HG02588 (cell line): ENCODE measurements around the gene ARHGEF16.

Experiments
- ATAC-seq: cut with Tn5 transposase; IDR thresholded peaks from one replicate; pipeline ENCODE4 v1.9.1; 2021; ENCODE audit warnings: mild to moderate bottlenecking, moderate library complexity; ENCODE audit not compliant: unreplicated experiment

Gene ARHGEF16

DNA sequence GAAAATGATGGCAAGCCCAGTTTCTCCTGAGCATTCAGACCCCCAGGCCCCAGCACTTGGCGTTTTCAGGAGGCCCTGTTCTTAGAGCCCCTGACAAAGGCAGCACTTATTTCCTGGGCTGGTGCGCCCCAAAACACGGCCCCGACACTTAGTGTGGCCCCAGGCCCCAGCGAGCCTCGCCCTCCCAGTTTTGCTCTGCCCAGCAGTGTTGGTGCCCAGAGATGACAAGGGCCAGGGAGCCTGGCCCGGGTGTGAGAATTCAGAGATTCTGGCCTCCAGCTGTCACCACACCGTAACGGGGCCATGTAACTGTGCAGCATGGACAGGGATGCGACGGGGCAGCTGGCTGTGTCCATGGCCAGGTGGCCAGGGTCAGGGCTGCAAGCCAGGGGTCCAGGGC is 18.0 kb upstream of the ARHGEF16 start:
- ATAC-seq: no peak

GRCh38 chr1:3436901-3437300 is 17.6 kb upstream of the ARHGEF16 start:
- ATAC-seq: no peak

- no peak for ATAC-seq
These were observed 15.7 kb upstream of the ARHGEF16 start for GRCh38 chr1:3438661-3439180.

DNA sequence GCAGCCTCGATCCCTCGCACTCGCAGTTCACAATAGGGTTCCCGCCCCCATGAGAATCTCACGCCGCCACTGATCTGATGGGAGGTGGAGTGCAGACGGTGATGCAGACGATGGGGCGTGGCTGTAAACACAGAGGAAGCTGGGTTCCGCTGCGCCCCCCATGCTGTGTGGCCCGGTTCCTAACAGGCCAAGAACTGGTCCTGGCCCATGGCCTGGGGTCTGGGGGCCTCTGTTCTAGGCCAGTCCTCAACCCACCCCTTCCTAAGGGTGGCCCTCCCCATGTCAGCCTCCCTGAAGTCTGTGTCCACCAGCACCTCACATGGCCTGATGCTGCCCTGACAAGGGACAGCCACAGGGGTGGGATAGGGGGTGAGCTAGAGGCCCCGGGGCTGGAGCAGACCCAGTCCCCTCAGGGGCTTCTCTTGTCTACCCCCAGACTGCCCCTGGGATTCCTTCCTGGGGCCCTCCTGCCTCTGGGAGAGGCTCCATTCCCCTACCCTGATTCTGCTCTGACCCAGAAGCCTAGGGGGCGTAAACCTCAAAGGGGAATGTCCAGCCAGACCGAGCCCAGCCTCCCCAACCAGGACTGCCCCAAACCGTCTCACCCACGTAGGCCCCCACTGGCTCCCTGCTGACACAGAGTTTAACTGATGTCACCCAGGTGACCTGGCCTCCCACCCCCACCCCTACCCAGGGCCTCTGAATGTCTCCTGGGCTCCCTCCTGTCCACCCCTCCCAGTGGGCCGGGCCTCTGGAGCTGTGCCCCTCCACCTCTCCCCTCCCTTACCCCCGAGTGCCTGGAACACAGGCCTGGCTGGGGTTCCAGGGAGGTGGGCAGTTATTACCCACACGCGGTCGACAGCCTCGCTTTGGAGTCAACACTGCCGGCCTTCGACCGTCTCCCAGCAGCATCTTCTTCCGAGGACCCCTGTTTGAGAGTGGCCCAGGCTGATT is 14.8 kb upstream of the ARHGEF16 start:
- ATAC-seq: no peak

- ATAC-seq: no peak
These were observed 14.2 kb upstream of the ARHGEF16 start for GRCh38 chr1:3440300-3440681.

- ATAC-seq: no peak
These were observed 13.6 kb upstream of the ARHGEF16 start for GRCh38 chr1:3440711-3441409.

DNA sequence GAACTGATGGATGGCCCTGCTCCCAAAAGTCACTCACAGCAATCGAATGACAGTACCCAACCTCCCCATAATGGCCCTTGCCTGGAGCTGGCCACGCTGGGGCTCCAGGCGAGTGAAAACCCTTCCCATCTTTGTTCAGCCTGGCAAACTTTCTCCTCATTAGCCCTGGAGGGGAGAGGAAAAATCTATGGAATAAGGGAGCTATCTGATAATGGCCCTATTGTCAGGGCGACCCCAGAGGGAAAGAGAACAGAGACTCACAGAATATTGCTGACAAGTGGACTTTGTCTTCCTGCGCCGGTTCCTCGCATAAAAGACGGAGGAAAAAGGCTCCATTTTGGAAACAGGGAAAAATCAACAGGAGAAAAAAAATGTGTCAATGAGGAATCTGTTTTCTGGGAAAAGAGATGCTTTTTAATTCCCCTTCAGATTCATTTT is 13.0 kb upstream of the ARHGEF16 start:
- no peak for ATAC-seq

DNA sequence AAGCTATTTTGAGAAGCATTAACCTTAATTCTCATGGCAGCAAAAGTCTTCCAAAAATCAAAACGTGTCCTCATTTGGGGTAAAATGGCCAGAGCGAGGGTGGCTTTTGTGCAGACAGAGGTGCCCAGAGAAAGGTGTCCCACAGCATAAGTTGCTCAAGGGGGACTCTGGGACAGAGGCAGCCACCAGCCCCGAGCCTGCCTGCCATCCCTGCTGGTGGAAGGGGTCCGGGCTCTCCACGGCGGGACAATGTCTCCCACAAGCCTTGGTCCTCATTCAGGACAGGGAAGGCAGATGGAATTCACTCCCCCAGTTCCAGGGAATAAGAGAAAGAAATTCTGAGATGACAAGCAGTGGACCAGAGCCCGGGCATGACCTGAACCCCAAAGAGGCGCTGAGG is 12.6 kb upstream of the ARHGEF16 start:
- no peak for ATAC-seq

DNA sequence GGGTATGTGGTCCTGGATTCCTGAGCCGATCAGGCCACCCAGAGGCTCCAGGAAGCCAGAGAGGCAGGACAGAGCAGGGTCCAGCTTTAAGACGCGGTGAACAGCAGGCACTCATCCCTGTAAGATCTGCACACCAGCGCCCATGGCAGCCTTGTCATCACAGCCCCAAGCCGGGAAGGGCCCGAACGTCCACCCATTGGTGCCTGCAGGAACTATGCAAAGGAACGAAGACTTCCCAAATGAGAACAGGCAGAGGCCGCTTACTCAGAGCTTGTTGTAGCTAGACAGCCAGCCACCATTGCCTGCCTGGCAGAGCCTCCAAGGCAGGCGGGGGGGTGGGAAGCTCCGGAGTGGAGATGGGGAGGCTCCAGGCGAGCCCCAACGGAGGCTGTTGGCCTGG is 12.1 kb upstream of the ARHGEF16 start:
- ATAC-seq: no peak

- ATAC-seq: no peak
These were observed 11.6 kb upstream of the ARHGEF16 start for GRCh38 chr1:3442901-3443300.

DNA sequence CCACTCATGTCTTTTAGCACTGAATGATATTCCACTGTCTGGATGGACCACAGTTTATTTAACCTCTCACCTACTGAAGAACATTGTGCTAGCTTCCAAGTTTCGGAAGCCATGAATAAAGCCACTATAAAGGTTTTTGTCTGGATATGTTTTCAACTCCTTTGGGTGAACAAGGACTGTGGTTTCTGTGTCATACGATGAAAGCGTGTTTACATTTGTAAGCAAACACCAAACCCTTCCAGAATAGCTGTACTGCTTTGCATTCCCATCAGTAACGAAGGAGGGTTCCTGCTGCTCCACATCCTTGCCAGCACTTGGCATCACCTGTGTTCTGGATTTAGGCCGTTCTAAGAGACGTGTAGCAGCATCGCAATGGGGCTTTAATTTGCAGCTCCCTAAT is 10.7 kb upstream of the ARHGEF16 start:
- no peak for ATAC-seq

DNA sequence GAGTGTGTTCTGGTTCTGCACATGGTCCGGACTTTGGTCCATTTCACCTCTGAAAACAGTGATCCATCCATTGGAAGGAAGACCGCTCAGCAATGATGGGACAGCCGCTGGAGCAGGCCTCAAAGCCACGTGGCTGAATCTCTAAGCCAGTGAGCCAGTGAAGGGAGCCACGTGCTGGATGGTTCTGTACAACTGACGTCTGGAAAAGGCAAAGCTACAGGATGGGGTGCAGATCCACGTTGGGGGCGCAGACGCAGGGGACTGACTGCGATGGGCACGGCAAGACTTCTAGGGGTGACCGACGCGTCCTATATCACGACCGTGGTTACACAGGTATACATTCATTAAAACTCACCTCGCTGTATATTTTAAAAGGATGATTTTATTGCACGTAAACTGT is 10.2 kb upstream of the ARHGEF16 start:
- ATAC-seq: no peak

DNA sequence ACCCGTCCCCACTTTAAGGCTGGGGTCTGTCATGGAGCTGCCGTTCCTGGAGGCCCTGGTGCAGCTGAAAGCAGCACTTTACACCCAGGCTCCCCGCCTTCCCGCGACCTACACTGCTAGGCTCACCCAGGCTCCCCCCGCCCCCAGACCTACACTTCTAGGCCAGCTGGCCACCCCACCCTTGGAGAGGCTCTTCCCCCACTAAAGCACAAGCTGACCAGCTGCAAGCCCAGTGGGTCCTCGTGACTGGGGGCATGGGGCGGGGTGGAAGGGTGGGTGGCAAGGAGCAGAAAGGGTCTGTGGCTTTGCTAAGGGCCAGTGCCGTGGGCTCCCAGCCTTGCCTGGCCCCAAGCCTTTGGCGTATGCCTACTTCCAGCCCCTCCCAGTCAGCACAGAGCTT is 9.7 kb upstream of the ARHGEF16 start:
- ATAC-seq: no peak

DNA sequence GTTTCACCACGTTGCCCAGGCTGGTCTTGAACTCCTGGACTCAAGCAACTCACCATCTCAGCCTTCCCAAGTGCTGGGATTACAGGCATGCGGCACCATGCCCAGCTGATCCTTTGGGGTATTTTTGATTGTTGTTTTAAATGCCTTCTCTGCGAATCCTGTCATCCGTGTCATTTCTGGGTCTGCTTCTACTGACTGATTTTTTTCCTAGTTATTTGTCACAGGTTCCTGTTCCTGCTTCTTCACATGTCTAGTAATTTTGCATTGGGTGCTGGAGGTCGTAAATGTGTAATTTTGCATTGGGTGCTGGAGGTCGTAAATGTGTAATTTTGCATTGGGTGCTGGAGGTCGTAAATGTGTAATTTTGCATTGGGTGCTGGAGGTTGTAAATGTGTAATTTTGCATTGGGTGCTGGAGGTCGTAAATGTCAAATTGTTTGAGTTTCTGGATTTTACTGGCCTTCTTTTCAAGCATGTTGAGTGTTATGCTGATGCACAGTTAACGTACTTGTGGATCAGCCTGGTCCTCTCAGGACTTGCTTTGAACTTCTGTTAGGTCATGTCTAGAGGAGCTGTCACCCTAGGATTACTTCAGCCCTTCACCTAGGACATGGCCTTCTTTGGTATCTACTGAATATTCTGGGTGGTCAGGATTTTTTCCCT is 4.1 kb upstream of the ARHGEF16 start:
- ATAC-seq: no peak

DNA sequence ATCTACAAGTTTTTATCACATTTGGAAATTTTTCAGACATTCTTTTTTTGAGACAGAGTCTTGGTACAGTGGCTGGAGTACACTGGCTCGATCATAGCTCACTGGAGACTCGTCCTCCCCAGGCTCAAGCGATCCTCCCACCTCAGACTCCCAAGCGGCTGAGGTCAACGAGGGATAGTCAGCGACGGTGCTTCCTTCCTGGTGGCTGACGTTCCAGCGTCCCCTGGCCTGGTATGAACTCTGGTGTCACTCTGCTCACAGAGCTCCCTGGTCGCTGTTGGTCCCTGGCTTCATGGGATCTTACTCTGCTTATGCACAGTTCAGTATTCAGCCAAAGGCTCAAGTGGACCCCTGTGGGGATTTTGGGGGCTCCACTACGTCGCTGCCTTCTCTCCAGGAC is 3.5 kb upstream of the ARHGEF16 start:
- no peak for ATAC-seq

DNA sequence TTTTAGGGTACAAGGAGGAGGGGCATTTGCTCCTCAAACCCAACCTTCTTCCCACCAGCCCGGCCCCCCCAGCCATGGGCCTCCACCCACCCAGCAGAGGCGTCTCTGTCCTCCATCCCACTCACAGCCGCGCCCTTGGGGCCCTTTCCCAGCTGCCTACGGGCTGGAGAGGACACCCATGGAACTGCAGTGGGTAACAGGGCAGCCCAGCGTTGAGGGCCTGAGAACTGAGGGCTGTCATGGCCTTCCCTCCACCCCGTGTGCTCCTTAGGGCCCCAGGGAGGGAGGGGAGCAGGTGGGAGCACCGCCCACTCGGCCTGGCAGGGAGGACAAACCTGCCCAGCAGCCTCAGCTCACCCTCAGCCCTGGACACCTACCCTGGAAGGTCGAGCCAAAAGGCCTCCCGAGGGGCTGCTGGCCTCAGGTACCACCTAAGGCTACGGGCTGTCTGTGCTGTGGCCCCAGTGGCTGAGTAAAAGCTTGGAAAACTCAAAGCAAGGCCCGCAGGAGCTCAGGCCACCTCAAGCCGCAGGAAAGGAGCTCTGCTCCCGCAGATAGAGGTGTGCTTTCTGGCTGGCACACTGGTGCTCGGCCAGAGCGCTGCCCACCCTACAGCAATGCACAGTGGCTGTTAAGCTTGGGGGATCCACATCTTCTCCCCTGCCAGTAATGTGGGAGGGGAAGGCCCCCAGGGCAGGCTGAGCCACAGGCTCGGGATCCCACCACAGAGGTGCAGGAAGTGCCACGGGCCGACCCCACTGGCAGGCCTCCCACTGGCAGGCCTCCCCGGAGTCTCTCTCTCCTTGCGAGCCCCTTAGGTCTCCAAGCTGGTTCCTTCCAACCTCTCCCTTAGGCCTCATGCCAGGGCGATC is 2.2 kb upstream of the ARHGEF16 start:
- ATAC-seq: no peak

- no peak for ATAC-seq
These were observed 1.6 kb upstream of the ARHGEF16 start for GRCh38 chr1:3452866-3453175.

DNA sequence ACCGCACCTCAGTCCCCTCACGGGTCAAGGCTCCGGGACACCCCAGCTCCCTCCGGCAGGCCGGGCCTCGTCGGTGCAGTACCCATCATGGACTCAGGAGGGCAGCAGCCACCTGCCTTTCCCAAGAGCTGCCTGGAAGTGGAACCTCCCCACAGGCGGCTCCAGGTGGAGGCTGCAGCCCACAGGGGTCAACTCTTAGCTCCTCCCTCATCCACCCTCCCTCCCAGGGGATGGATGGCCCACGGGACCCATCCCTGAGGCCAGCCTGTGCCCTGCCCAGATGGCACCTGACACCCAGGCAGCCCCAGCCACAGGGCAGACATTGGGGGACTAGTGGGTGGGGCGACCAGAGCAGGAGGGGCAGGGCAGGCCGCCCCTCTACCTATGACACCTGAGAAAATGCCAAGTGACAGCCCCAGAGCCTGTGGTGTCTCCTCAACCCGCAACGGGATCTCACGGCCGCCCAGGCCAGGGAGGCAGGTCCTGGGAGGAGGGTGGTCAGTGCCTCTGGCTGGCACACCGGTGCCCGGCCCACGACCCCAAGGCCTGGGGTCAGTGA is 1.2 kb upstream of the ARHGEF16 start:
- ATAC-seq: no peak

DNA sequence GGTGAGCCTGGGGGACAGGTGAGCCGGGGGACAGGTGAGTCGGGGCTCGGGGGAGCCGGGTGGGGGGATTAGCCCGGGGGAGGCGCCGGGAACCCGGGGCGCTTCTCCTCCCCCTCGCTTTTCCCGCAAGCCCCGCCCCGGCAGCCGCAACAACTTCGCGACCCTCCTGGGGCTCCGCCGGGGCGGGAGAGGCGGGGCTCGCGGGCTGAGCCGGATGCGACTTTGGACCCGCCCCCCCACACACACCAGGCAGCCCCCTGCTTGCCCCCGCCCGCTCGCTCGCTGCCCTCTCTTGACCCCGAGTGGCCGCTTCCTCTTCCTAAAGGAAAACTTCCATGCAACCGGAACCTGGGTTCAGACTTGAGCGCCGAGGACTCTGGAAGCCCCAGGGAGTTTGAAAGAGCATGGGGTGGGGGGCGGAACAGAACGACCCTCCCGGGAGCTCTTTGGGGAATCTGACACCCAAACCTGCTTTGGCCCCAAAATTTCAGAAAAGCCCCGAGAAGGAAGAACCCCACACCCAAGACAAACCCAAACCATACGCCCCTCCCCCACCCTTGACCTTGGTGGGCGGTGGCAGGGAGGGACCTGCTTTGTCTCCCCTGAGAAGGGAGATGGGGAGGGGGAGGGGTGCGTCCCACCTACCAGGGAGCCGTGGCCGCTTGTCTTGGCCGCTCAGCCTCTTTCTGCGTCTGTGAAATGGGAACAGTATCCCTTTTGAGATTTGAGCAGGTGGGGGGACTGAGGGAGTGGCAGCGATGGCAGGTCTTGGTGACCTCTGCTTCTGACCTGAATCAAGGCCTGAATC is 550 bp downstream of the ARHGEF16 start:
- no peak for ATAC-seq
